NAMALWA (cell line): Measurements from ENCODE around the gene CDR2.
"Not testable (repeated sequence)": the region's sequence is repeated elsewhere in the genome, so short reads cannot be mapped to it uniquely, and the experiment has no call there.

Experiments
- DNase-seq: peaks from one replicate; pipeline ENCODE4 v3.0.0-alpha.2; 2015; ENCODE audit warnings: low spot score

The CDR2 gene

GRCh38 chr16:22307838-22308237, 66.6 kb downstream of the CDR2 start:
- no peak for DNase-seq

GRCh38 chr16:22306788-22307187, 67.6 kb downstream of the CDR2 start:
- DNase-seq = no peak

GRCh38 chr16:22304411-22304810, 70.0 kb downstream of the CDR2 start:
- no peak for DNase-seq

- no peak for DNase-seq
Measured at GRCh38 chr16:22302776-22303363, 71.5 kb downstream of the CDR2 start.

- not testable (repeated sequence) for DNase-seq
Measured at GRCh38 chr16:22301423-22301822, 73.0 kb downstream of the CDR2 start.

- DNase-seq = peak; percentile 68
Measured at GRCh38 chr16:22300427-22301071, 73.9 kb downstream of the CDR2 start.

GRCh38 chr16:22299036-22299435, 75.4 kb downstream of the CDR2 start:
- no peak for DNase-seq

- DNase-seq = peak; percentile 97
Measured at GRCh38 chr16:22297871-22298733, 76.3 kb downstream of the CDR2 start.

GRCh38 chr16:22297114-22297870, 77.1 kb downstream of the CDR2 start, which contains the start of gene POLR3E:
POLR3E (plus strand) TSS chr16:22297409; CDS start chr16:22302969, 5,560 bp downstream.
- peak; percentile 99 for DNase-seq

GRCh38 chr16:22296225-22297113, 78.0 kb downstream of the CDR2 start:
- peak; percentile 71 for DNase-seq
